ENCODE measurements around the gene RBBP8NL. TPM values are rescaled to one million over a fixed set of nuclear protein-coding genes. Genes with fewer than 3 reads are reported as not detected.

RBBP8NL gene
- total RNA-seq, 1 experiment from 2014 or later: not detected

DNA sequence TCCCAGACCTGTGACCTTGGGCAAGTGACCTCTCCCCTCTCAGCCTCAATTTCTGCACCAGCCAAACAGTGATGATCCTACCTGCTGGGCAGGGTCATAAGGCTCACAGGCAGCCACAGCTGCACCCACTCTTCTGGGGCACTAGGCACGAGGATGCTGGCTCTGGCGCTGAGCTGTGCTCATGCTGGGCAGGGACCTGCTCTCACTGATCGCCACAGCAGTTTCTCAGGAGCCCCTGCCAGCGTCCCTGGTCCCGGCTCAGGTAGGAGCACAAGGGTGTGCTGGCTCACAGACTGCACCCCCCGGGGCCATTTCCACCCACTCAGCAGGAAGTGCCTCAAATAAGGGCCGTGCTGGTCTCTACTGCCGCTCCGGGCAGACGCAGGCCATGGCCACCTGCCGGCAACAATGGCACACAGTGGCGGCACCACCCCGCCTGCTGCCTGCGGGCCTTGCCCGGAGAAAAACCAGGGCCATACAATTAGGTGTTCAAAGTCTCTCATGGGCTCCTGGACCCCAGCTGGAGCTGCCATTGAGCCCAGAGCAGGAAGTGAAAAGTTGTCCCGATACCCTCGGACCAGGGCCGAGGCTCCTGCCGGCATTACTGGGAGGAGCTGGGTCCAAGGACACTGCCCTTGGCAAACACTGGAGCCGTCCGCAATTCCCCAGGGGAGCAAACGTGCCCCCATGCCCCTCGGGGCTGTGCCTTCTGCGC, 15.7 kb downstream of the RBBP8NL start:
- H3K27me3 Mint-ChIP-seq (ENCODE audit: insufficient read depth, unreplicated experiment): no peaks in the 10 kb centered on the region
- POLR2A ChIA-PET: interaction anchor here (0.9 kb wide), 1 partner anchor 383 kb away, joined by 3 read pairs; no protein-coding TSS in a partner anchor
- no peaks in the 10 kb centered on the region for H3K36me3 Mint-ChIP-seq (ENCODE audit: insufficient read depth, unreplicated experiment)
- intact Hi-C loops (cut with micrococcal nuclease): no loop called here
- no peak for DNase-seq (ENCODE audit: unreplicated experiment)
- CTCF ChIA-PET: interaction anchor here (0.6 to 2.6 kb wide), 11 partner anchors 7 to 636 kb away, joined by 3 to 13 read pairs (median 4); no protein-coding TSS in a partner anchor
- no peaks in the 10 kb centered on the region for H3K9me3 Mint-ChIP-seq (ENCODE audit: unreplicated experiment)
- no peak overlapping the region for H3K4me3 Mint-ChIP-seq (ENCODE audit: unreplicated experiment)
- H3K4me1 Mint-ChIP-seq (ENCODE audit: insufficient read depth, unreplicated experiment): peaks cover 6% of the 10 kb centered on the region
- TF ChIP-seq CTCF (IDR thresholded peaks at IDR 0.05; ENCODE audit: unreplicated experiment): no peak
- no peak overlapping the region for H3K27ac Mint-ChIP-seq (ENCODE audit: low read depth, unreplicated experiment)
- BruUV-seq (replicated peaks): no TSS peak

GRCh38 chr20:62410746-62411478, 16.4 kb downstream of the RBBP8NL start:
- peaks cover 9% of the 10 kb centered on the region for H3K4me1 Mint-ChIP-seq (ENCODE audit: insufficient read depth, unreplicated experiment)
- no peaks in the 10 kb centered on the region for H3K36me3 Mint-ChIP-seq (ENCODE audit: insufficient read depth, unreplicated experiment)
- H3K4me3 Mint-ChIP-seq (ENCODE audit: unreplicated experiment): no peak overlapping the region
- no peaks in the 10 kb centered on the region for H3K27me3 Mint-ChIP-seq (ENCODE audit: insufficient read depth, unreplicated experiment)
- TF ChIP-seq CTCF (IDR thresholded peaks at IDR 0.05; ENCODE audit: unreplicated experiment): no peak
- no peak for DNase-seq (ENCODE audit: unreplicated experiment)
- POLR2A ChIA-PET: interaction anchor here (0.7 to 1.1 kb wide), 3 partner anchors 383 to 385 kb away, joined by 3 to 5 read pairs (median 3); partner anchors contain the start of gene MRGBP
- CTCF ChIA-PET: interaction anchor here (0.6 to 2.6 kb wide), 15 partner anchors 8 to 780 kb away, joined by 3 to 17 read pairs (median 4); partner anchors contain the start of gene RBBP8NL
- H3K9me3 Mint-ChIP-seq (ENCODE audit: unreplicated experiment): no peaks in the 10 kb centered on the region
- intact Hi-C loops (cut with micrococcal nuclease): no loop called here
- H3K27ac Mint-ChIP-seq (ENCODE audit: low read depth, unreplicated experiment): no peak overlapping the region
- no TSS peak for BruUV-seq (replicated peaks)

- H3K4me1 Mint-ChIP-seq (ENCODE audit: insufficient read depth, unreplicated experiment): peaks cover 17% of the 10 kb centered on the region
Measured at GRCh38 chr20:62409931-62410745, 17.2 kb downstream of the RBBP8NL start.

More at GRCh38 chr20:62409931-62410745, 17.2 kb downstream of the RBBP8NL start:
- H3K27ac Mint-ChIP-seq (ENCODE audit: low read depth, unreplicated experiment): no peak overlapping the region
- H3K27me3 Mint-ChIP-seq (ENCODE audit: insufficient read depth, unreplicated experiment): no peaks in the 10 kb centered on the region
- ChIA-PET POLR2A (interaction anchor here (0.7 to 1.3 kb wide), 4 partner anchors 22 to 386 kb away, joined by 3 to 5 read pairs (median 3); partner anchors contain the start of genes MRGBP and RPS21), CTCF (interaction anchor here (0.6 to 2.6 kb wide), 28 partner anchors 9 to 780 kb away, joined by 3 to 17 read pairs (median 4); partner anchors contain the start of genes RBBP8NL and SLCO4A1)
- DNase-seq (ENCODE audit: unreplicated experiment): peak; percentile 36
- BruUV-seq (replicated peaks): no TSS peak
- H3K36me3 Mint-ChIP-seq (ENCODE audit: insufficient read depth, unreplicated experiment): no peaks in the 10 kb centered on the region
- H3K4me3 Mint-ChIP-seq (ENCODE audit: unreplicated experiment): no peak overlapping the region
- no peak for TF ChIP-seq CTCF (IDR thresholded peaks at IDR 0.05; ENCODE audit: unreplicated experiment)
- intact Hi-C loops (cut with micrococcal nuclease): no loop called here
- no peaks in the 10 kb centered on the region for H3K9me3 Mint-ChIP-seq (ENCODE audit: unreplicated experiment)
